ENCODE results near the gene LMAN2.

The LMAN2 gene

GRCh38 chr5:177355868-177356168 lies 4.3 kb upstream of the LMAN2 start:
- TF ChIP-seq CTCF (conservative IDR thresholded peaks at IDR 0.05; ENCODE audit: low read depth, low read length), result no peak
- H2AFZ ChIP-seq (ENCODE audit: low read depth), result no peak overlapping the region
- H3K79me2 ChIP-seq (ENCODE audit: insufficient read depth, low read depth), result peaks cover 15% of the 10 kb centered on the region
- H4K20me1 ChIP-seq (ENCODE audit: insufficient read depth), result no peaks in the 10 kb centered on the region
- H3K27me3 ChIP-seq (ENCODE audit: insufficient read depth, low read depth), result no peaks in the 10 kb centered on the region
- peaks cover 20% of the 10 kb centered on the region for H3K4me1 ChIP-seq (ENCODE audit: low read depth, poor library complexity, severe bottlenecking)
- no peak overlapping the region for H3K9ac ChIP-seq
- no peak overlapping the region for H3K4me3 ChIP-seq (IDR thresholded peaks at IDR 0.05; ENCODE audit: insufficient read depth, low read depth, low read length)
- no peak overlapping the region for H3K27ac ChIP-seq
- no peak overlapping the region for H3K4me2 ChIP-seq
- no peaks in the 10 kb centered on the region for H3K36me3 ChIP-seq (ENCODE audit: insufficient read depth)

GRCh38 chr5:177355162-177355867 lies 3.8 kb upstream of the LMAN2 start:
- Histone ChIP-seq H4K20me1 (ENCODE audit: insufficient read depth) (no peaks in the 10 kb centered on the region), H3K9ac (no peak overlapping the region), H2AFZ (ENCODE audit: low read depth) (no peak overlapping the region), H3K4me2 (no peak overlapping the region), H3K4me3 (IDR thresholded peaks at IDR 0.05; ENCODE audit: insufficient read depth, low read depth, low read length) (no peak overlapping the region), H3K4me1 (ENCODE audit: low read depth, poor library complexity, severe bottlenecking) (peaks cover 22% of the 10 kb centered on the region), H3K27ac (no peak overlapping the region), H3K27me3 (ENCODE audit: insufficient read depth, low read depth) (no peaks in the 10 kb centered on the region), H3K79me2 (ENCODE audit: insufficient read depth, low read depth) (peaks cover 20% of the 10 kb centered on the region), H3K36me3 (ENCODE audit: insufficient read depth) (no peaks in the 10 kb centered on the region)
- TF ChIP-seq CTCF (conservative IDR thresholded peaks at IDR 0.05; ENCODE audit: low read depth, low read length), result no peak

- peaks cover 28% of the 10 kb centered on the region for H3K4me1 ChIP-seq (ENCODE audit: low read depth, poor library complexity, severe bottlenecking)
- H3K4me2 ChIP-seq, result no peak overlapping the region
Observed at GRCh38 chr5:177354711-177355110, 3.2 kb upstream of the LMAN2 start.

GRCh38 chr5:177354256-177354655 lies 2.8 kb upstream of the LMAN2 start:
- no peak overlapping the region for H3K27ac ChIP-seq
- TF ChIP-seq CTCF (conservative IDR thresholded peaks at IDR 0.05; ENCODE audit: low read depth, low read length), result no peak
- H3K9ac ChIP-seq, result no peak overlapping the region
- peaks cover 30% of the 10 kb centered on the region for H3K79me2 ChIP-seq (ENCODE audit: insufficient read depth, low read depth)
- H3K36me3 ChIP-seq (ENCODE audit: insufficient read depth), result no peaks in the 10 kb centered on the region
- no peak overlapping the region for H3K4me3 ChIP-seq (IDR thresholded peaks at IDR 0.05; ENCODE audit: insufficient read depth, low read depth, low read length)
- H3K27me3 ChIP-seq (ENCODE audit: insufficient read depth, low read depth), result no peaks in the 10 kb centered on the region
- no peak overlapping the region for H2AFZ ChIP-seq (ENCODE audit: low read depth)
- H4K20me1 ChIP-seq (ENCODE audit: insufficient read depth), result no peaks in the 10 kb centered on the region
- no peak overlapping the region for H3K4me2 ChIP-seq
- peaks cover 31% of the 10 kb centered on the region for H3K4me1 ChIP-seq (ENCODE audit: low read depth, poor library complexity, severe bottlenecking)

More at GRCh38 chr5:177354711-177355110, 3.2 kb upstream of the LMAN2 start:
- no peak overlapping the region for H3K27ac ChIP-seq
- H3K9ac ChIP-seq, result no peak overlapping the region
- no peaks in the 10 kb centered on the region for H3K36me3 ChIP-seq (ENCODE audit: insufficient read depth)
- TF ChIP-seq CTCF (conservative IDR thresholded peaks at IDR 0.05; ENCODE audit: low read depth, low read length), result no peak
- H3K27me3 ChIP-seq (ENCODE audit: insufficient read depth, low read depth), result no peaks in the 10 kb centered on the region
- peaks cover 26% of the 10 kb centered on the region for H3K79me2 ChIP-seq (ENCODE audit: insufficient read depth, low read depth)
- H3K4me3 ChIP-seq (IDR thresholded peaks at IDR 0.05; ENCODE audit: insufficient read depth, low read depth, low read length), result no peak overlapping the region
- no peak overlapping the region for H2AFZ ChIP-seq (ENCODE audit: low read depth)
- H4K20me1 ChIP-seq (ENCODE audit: insufficient read depth), result no peaks in the 10 kb centered on the region

Measured in KMS-11 (cell line).